ENCODE results near the gene MUC5AC.

DNA sequence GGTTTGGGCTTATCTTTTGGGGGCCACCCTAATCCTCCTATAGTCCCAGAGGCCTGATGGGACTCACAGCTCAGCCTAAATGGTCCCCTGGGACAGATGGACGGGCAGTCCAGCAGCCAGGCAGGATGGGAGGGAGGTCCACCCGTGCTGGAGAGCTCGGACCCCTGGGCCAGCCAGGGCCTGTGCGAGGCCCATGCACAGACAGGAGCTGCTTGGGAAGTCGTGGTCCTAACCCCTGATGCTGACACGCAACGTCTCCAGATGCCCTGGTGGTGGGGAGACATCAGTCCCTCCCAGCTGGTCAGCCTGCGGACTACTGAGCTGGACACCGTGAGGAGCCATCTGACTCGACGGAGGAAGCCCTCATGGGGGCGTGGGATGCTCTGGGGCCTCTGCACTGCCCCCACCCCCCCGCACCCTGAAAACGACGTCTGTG lies 31.2 kb upstream of the MUC5AC start:
- no peak for TF ChIP-seq NR2C2 (CRISPR knock-in tag; IDR thresholded peaks at IDR 0.05)
- TF ChIP-seq, protein P1, sequence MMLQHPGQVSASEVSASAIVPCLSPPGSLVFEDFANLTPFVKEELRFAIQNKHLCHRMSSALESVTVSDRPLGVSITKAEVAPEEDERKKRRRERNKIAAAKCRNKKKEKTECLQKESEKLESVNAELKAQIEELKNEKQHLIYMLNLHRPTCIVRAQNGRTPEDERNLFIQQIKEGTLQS (CRISPR knock-in tag; conservative IDR thresholded peaks at IDR 0.05) = no peak
- TF ChIP-seq, protein P2, sequence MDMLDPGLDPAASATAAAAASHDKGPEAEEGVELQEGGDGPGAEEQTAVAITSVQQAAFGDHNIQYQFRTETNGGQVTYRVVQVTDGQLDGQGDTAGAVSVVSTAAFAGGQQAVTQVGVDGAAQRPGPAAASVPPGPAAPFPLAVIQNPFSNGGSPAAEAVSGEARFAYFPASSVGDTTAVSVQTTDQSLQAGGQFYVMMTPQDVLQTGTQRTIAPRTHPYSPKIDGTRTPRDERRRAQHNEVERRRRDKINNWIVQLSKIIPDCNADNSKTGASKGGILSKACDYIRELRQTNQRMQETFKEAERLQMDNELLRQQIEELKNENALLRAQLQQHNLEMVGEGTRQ (CRISPR knock-in tag; IDR thresholded peaks at IDR 0.05) = no peak
- TF ChIP-seq, protein P3, sequence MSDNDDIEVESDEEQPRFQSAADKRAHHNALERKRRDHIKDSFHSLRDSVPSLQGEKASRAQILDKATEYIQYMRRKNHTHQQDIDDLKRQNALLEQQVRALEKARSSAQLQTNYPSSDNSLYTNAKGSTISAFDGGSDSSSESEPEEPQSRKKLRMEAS (CRISPR knock-in tag; IDR thresholded peaks at IDR 0.05) = no peak
- no peak for TF ChIP-seq CREM (CRISPR knock-in tag; IDR thresholded peaks at IDR 0.05)
- TF ChIP-seq, protein P4, sequence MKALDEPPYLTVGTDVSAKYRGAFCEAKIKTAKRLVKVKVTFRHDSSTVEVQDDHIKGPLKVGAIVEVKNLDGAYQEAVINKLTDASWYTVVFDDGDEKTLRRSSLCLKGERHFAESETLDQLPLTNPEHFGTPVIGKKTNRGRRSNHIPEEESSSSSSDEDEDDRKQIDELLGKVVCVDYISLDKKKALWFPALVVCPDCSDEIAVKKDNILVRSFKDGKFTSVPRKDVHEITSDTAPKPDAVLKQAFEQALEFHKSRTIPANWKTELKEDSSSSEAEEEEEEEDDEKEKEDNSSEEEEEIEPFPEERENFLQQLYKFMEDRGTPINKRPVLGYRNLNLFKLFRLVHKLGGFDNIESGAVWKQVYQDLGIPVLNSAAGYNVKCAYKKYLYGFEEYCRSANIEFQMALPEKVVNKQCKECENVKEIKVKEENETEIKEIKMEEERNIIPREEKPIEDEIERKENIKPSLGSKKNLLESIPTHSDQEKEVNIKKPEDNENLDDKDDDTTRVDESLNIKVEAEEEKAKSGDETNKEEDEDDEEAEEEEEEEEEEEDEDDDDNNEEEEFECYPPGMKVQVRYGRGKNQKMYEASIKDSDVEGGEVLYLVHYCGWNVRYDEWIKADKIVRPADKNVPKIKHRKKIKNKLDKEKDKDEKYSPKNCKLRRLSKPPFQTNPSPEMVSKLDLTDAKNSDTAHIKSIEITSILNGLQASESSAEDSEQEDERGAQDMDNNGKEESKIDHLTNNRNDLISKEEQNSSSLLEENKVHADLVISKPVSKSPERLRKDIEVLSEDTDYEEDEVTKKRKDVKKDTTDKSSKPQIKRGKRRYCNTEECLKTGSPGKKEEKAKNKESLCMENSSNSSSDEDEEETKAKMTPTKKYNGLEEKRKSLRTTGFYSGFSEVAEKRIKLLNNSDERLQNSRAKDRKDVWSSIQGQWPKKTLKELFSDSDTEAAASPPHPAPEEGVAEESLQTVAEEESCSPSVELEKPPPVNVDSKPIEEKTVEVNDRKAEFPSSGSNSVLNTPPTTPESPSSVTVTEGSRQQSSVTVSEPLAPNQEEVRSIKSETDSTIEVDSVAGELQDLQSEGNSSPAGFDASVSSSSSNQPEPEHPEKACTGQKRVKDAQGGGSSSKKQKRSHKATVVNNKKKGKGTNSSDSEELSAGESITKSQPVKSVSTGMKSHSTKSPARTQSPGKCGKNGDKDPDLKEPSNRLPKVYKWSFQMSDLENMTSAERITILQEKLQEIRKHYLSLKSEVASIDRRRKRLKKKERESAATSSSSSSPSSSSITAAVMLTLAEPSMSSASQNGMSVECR (CRISPR knock-in tag; IDR thresholded peaks at IDR 0.05; ENCODE audit: borderline replicate concordance) = no peak
- TF ChIP-seq, protein P5, sequence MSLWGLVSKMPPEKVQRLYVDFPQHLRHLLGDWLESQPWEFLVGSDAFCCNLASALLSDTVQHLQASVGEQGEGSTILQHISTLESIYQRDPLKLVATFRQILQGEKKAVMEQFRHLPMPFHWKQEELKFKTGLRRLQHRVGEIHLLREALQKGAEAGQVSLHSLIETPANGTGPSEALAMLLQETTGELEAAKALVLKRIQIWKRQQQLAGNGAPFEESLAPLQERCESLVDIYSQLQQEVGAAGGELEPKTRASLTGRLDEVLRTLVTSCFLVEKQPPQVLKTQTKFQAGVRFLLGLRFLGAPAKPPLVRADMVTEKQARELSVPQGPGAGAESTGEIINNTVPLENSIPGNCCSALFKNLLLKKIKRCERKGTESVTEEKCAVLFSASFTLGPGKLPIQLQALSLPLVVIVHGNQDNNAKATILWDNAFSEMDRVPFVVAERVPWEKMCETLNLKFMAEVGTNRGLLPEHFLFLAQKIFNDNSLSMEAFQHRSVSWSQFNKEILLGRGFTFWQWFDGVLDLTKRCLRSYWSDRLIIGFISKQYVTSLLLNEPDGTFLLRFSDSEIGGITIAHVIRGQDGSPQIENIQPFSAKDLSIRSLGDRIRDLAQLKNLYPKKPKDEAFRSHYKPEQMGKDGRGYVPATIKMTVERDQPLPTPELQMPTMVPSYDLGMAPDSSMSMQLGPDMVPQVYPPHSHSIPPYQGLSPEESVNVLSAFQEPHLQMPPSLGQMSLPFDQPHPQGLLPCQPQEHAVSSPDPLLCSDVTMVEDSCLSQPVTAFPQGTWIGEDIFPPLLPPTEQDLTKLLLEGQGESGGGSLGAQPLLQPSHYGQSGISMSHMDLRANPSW (CRISPR knock-in tag; conservative IDR thresholded peaks at IDR 0.05; ENCODE audit: low read depth) = no peak
- TF ChIP-seq, protein P6, sequence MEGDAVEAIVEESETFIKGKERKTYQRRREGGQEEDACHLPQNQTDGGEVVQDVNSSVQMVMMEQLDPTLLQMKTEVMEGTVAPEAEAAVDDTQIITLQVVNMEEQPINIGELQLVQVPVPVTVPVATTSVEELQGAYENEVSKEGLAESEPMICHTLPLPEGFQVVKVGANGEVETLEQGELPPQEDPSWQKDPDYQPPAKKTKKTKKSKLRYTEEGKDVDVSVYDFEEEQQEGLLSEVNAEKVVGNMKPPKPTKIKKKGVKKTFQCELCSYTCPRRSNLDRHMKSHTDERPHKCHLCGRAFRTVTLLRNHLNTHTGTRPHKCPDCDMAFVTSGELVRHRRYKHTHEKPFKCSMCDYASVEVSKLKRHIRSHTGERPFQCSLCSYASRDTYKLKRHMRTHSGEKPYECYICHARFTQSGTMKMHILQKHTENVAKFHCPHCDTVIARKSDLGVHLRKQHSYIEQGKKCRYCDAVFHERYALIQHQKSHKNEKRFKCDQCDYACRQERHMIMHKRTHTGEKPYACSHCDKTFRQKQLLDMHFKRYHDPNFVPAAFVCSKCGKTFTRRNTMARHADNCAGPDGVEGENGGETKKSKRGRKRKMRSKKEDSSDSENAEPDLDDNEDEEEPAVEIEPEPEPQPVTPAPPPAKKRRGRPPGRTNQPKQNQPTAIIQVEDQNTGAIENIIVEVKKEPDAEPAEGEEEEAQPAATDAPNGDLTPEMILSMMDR (IDR thresholded peaks at IDR 0.05) = no peak
- TF ChIP-seq GTF2I (CRISPR knock-in tag; conservative IDR thresholded peaks at IDR 0.05) = no peak
- TF ChIP-seq, protein P7, sequence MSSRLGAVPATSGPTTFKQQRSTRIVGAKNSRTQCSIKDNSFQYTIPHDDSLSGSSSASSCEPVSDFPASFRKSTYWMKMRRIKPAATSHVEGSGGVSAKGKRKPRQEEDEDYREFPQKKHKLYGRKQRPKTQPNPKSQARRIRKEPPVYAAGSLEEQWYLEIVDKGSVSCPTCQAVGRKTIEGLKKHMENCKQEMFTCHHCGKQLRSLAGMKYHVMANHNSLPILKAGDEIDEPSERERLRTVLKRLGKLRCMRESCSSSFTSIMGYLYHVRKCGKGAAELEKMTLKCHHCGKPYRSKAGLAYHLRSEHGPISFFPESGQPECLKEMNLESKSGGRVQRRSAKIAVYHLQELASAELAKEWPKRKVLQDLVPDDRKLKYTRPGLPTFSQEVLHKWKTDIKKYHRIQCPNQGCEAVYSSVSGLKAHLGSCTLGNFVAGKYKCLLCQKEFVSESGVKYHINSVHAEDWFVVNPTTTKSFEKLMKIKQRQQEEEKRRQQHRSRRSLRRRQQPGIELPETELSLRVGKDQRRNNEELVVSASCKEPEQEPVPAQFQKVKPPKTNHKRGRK (CRISPR knock-in tag; IDR thresholded peaks at IDR 0.05; ENCODE audit: borderline replicate concordance) = no peak
- no peak for TF ChIP-seq ZNF423 (CRISPR knock-in tag; IDR thresholded peaks at IDR 0.05)
- no peak for TF ChIP-seq JAZF1 (CRISPR knock-in tag; IDR thresholded peaks at IDR 0.05)
- TF ChIP-seq, protein P8, sequence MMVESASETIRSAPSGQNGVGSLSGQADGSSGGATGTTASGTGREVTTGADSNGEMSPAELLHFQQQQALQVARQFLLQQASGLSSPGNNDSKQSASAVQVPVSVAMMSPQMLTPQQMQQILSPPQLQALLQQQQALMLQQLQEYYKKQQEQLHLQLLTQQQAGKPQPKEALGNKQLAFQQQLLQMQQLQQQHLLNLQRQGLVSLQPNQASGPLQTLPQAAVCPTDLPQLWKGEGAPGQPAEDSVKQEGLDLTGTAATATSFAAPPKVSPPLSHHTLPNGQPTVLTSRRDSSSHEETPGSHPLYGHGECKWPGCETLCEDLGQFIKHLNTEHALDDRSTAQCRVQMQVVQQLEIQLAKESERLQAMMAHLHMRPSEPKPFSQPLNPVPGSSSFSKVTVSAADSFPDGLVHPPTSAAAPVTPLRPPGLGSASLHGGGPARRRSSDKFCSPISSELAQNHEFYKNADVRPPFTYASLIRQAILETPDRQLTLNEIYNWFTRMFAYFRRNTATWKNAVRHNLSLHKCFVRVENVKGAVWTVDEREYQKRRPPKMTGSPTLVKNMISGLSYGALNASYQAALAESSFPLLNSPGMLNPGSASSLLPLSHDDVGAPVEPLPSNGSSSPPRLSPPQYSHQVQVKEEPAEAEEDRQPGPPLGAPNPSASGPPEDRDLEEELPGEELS (CRISPR knock-in tag; IDR thresholded peaks at IDR 0.05) = no peak
- no peak for TF ChIP-seq TEAD4 (CRISPR knock-in tag; IDR thresholded peaks at IDR 0.05)
